Epithelial cell of proximal tubule (primary cell): ENCODE measurements around the gene CTSZ. TPM values are rescaled to one million over a fixed set of nuclear protein-coding genes. Genes with fewer than 3 reads are reported as not detected.
A peak's percentile ranks its signal among the peaks of the same experiment; 100 is the strongest.

Experiments used
- DNase-seq: peaks from one replicate; pipeline ENCODE4 v3.0.0-alpha.2; 2011; ENCODE audit warnings: low read depth
- H3K4me3 ChIP-seq: 2 replicates; pipeline ENCODE4 v1.5.1; 2011; ENCODE audit warnings: low read depth, mild to moderate bottlenecking, low read length
- total RNA-seq: library from RNA; depleted of rRNA; stranded (reverse); fragments of >200 nt; gene quantifications from 2 replicates; pipeline ENCODE4 v1.2.3, GENCODE V29; 2015
- TF ChIP-seq, protein P1 (sequence below): conservative IDR thresholded peaks from 2 replicates; pipeline ENCODE4 v1.5.1; 2012; ENCODE audit warnings: low read depth, mild to moderate bottlenecking, low read length

Gene CTSZ
- total RNA-seq, 1 donor from 2014 or later: 98.1 TPM

DNA sequence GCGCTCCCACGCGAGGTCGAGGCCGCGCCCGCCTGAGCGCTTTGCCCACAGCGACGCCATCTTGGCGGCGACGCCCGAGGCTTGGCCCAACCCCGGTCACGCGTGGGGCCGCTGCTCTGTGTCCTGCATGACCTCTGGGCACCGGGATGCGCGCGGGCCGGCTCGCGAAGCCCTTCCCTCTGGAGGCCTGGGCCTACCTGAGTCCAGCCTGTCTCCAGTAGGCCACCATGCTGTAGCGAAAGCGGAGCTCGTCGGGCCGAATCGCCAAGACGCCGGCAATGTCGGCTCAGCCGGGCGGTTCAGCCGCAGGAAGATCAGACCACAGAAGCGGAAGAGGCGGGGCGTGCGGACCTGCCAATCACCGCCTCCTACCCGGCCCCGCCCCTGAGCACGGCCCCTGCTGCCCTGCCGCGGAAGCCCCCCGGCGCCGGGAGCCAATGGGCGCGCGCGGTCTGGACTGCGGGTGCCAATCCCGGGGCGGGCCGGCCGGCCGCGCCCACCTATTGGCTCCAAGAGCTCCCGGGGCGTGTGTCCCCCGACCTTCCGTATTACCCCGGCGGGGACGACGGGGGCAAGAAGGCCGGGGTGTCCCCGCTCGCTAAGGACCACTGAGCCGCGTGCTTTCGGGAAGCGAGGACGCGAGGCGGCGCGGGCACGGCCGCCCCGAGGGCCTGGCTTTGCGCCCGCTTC lies 25.1 kb upstream of the CTSZ start, which contains the start of gene ATP5F1E:
ATP5F1E (minus strand) TSS at position 313 of the 690 bp plus-strand sequence; CDS start at position 229, 84 bp downstream.
- H3K4me3 ChIP-seq: peak within 1 kb of the TSS; percentile 87
- peak; percentile 29 for DNase-seq
- TF ChIP-seq, protein P1, sequence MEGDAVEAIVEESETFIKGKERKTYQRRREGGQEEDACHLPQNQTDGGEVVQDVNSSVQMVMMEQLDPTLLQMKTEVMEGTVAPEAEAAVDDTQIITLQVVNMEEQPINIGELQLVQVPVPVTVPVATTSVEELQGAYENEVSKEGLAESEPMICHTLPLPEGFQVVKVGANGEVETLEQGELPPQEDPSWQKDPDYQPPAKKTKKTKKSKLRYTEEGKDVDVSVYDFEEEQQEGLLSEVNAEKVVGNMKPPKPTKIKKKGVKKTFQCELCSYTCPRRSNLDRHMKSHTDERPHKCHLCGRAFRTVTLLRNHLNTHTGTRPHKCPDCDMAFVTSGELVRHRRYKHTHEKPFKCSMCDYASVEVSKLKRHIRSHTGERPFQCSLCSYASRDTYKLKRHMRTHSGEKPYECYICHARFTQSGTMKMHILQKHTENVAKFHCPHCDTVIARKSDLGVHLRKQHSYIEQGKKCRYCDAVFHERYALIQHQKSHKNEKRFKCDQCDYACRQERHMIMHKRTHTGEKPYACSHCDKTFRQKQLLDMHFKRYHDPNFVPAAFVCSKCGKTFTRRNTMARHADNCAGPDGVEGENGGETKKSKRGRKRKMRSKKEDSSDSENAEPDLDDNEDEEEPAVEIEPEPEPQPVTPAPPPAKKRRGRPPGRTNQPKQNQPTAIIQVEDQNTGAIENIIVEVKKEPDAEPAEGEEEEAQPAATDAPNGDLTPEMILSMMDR: no peak

DNA sequence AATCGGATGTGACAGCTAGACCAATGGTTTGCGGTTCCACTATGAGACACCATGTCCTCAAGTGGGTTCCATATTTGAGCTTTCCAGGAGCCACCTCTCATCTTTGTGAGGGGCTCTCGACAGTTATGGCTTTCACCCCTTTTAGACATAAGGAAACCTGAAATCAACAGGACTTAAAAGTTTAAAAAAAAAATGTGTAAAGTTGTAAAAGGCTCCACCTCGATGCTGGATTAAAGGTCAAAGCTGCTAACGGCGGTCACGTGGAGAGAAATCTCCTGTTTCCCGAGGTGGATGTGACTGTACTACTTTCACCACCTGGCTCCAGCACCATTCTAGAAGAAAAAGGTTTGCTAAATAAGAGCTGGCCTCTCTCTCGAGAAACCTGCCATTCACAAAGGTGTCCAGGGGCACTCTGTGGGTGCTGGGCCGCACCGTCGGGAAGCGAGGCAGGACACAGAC lies 24.5 kb upstream of the CTSZ start:
- H3K4me3 ChIP-seq: peak overlapping the region; percentile 87
- TF ChIP-seq, protein P1: no peak
- DNase-seq: no peak

GRCh38 chr20:59030911-59031563 lies 24.0 kb upstream of the CTSZ start:
- peak overlapping the region; percentile 87 for H3K4me3 ChIP-seq
- DNase-seq: no peak
- TF ChIP-seq, protein P1: no peak

DNA sequence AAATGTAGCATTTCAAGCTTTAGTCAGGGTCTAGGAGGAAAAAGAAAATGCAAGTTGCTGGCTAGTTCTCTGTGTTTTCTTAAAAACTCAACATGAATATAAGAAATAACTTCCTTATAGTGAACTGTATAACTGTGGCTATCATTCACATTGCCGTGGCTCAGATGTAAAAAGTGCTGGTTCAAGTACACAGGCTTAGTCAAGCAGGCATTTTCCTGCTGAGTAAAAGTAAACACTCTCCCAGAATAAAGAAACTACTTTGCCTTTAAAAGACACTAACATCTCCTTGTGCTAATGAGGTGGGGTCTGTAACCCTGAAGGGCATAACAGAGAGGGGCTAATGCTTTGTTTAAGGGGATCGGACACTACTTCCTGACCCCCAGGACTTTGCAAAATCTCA lies 21.8 kb upstream of the CTSZ start:
- TF ChIP-seq, protein P1: no peak
- DNase-seq: no peak
- H3K4me3 ChIP-seq: peak overlapping the region; percentile 27

- no peak overlapping the region for H3K4me3 ChIP-seq
- DNase-seq: no peak
- TF ChIP-seq, protein P1: no peak
These were observed 20.8 kb upstream of the CTSZ start for GRCh38 chr20:59027741-59028320.

DNA sequence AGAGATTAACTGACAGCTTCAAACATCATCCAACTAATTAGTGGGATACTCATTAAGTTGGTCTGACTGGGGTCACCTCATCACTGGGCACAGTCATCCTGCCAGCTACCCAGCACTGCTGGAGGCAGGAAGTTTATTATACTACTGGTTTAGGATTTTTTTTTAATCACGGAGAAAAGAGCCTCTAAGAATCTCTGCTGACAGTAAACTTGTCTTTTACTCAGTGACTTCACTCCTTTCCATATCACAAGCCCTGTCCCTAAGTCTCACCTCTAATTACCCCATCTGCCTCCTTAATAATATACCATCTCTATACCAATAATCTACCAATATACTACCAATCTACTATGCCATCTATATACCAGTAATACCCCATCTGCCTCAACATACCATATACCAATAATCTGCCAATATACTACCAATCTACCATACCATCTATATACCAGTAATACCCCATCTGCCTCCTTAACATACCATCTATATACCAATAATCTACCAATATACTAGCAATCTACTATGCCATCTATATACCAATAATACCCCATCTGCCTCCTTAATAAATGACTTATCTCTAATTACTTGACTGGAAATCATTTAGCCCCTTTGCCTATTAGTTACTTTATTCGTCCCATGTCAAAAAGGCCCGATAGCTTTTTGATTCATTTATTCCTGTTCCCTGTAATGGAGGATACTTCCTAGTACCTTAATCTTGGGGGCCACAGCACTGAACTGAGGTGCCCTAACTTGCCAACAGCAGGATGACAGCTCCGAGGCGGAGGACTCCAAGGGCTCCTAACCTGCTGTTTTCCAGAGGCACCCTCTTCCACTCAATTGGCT lies 20.1 kb upstream of the CTSZ start:
- no peak overlapping the region for H3K4me3 ChIP-seq
- no peak for DNase-seq
- TF ChIP-seq, protein P1: no peak
